HPDE6-E6E7 (cell line): ENCODE results near the gene CZIB.
"Not testable (repeated sequence)": the region's sequence is repeated elsewhere in the genome, so short reads cannot be mapped to it uniquely, and the experiment has no call there.

ENCODE experiments used
- DNase-seq: peaks from one replicate; pipeline ENCODE4 v3.0.0; 2011; ENCODE audit warnings: missing footprints; ENCODE audit errors: extremely low spot score

Gene CZIB

GRCh38 chr1:53238197-53239155 lies 18.0 kb upstream of the CZIB start, which contains the start of gene MAGOH:
Gene MAGOH (minus strand): TSS chr1:53238518. CDS start chr1:53238448, 70 bp downstream.
- DNase-seq, result peak; percentile 96

- no peak for DNase-seq
Observed at GRCh38 chr1:53237638-53238037, 17.2 kb upstream of the CZIB start.

- no peak for DNase-seq
Observed at GRCh38 chr1:53220962-53221286, 490 bp upstream of the CZIB start.

GRCh38 chr1:53219711-53220110 lies 723 bp downstream of the CZIB start:
- DNase-seq, result no peak

- no peak for DNase-seq
Observed at GRCh38 chr1:53218201-53218600, 2.2 kb downstream of the CZIB start.

GRCh38 chr1:53214376-53214940 lies 6.0 kb downstream of the CZIB start:
- no peak for DNase-seq

- no peak for DNase-seq
Observed at GRCh38 chr1:53210954-53211353, 9.5 kb downstream of the CZIB start.

GRCh38 chr1:53210352-53210751 lies 10.1 kb downstream of the CZIB start:
- no peak for DNase-seq

GRCh38 chr1:53207726-53208125 lies 12.7 kb downstream of the CZIB start:
- no peak for DNase-seq

GRCh38 chr1:53206735-53207379 lies 13.6 kb downstream of the CZIB start:
- no peak for DNase-seq

- not testable (repeated sequence) for DNase-seq
Observed at GRCh38 chr1:53206083-53206685, 14.2 kb downstream of the CZIB start.

- DNase-seq, result not testable (repeated sequence)
Observed at GRCh38 chr1:53205496-53205895, 14.9 kb downstream of the CZIB start.

- no peak for DNase-seq
Observed at GRCh38 chr1:53203466-53203865, 17.0 kb downstream of the CZIB start.

GRCh38 chr1:53198241-53198651 lies 22.2 kb downstream of the CZIB start:
- DNase-seq, result peak; percentile 49

- DNase-seq, result no peak
Observed at GRCh38 chr1:53197291-53198200, 22.9 kb downstream of the CZIB start.

GRCh38 chr1:53196485-53197290 lies 23.7 kb downstream of the CZIB start, which contains the start of gene CPT2:
Gene CPT2 (plus strand): TSS chr1:53196824. CDS start chr1:53196944, 120 bp downstream.
- DNase-seq, result peak; percentile 90

GRCh38 chr1:53196017-53196484 lies 24.4 kb downstream of the CZIB start:
- DNase-seq, result no peak

- DNase-seq, result no peak
Observed at GRCh38 chr1:53195246-53196016, 25.0 kb downstream of the CZIB start.

GRCh38 chr1:53190210-53190611 lies 30.2 kb downstream of the CZIB start:
- DNase-seq, result no peak
